A673 (cell line): ENCODE measurements around the gene AHCYL2.

ENCODE experiments used
- CTCF ChIP-seq: fragments of 300-800, 200-600 bp; sonication (generic); conservative IDR thresholded peaks from 2 replicates; pipeline ENCODE4 v1.5.1; 2017; ENCODE audit warnings: low read depth, mild to moderate bottlenecking, antibody characterized with exemption, low read length, moderate library complexity, mixed read lengths
- EZH2 ChIP-seq: fragments of 200-600 bp; sonication (generic); IDR thresholded peaks from 2 replicates; pipeline ENCODE4 v1.6.1; 2017; ENCODE audit warnings: borderline replicate concordance, low read depth, mild to moderate bottlenecking, mixed read lengths, antibody characterized with exemption, low read length; ENCODE audit not compliant: poor library complexity, severe bottlenecking

DNA sequence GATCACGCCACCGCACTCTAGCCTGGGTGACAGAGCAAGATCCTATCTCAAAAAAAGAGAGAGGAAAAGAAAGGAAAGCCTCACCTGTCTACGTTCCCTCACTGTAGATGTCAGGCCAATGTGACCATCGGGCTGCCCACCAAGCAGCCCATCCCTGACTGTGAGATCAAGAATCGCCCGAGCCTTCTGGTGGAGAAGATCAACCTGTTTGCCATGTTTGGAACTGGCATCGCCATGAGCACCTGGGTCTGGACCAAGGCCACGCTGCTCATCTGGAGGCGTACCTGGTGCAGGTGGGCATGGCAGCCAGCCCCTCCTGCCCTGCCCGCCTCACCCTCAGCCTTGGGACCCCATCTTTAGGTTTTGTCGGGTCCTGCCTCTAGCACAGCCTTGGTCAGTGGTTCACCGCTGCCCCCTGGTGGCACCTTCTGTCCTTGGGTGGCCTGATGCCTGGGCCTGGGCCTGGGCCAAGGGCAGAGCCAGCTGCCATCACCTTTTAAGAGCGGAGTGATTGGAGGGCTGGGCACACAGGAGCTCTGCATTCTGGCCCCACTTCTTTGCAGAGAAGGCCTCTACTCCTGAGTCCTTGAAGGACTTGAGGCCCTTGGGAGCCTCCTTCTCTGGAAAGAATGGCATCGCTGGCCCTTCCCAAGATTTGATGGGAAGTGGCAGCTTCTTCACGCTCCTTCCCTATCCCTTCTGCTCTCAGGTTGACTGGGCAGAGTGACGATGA, 14.4 kb upstream of the AHCYL2 start:
- TF ChIP-seq CTCF (peak; percentile 86), EZH2 (no peak)
